ENCODE measurements around the gene TACO1. TPM values are rescaled to one million over a fixed set of nuclear protein-coding genes. Genes with fewer than 3 reads are reported as not detected.

TACO1 gene
- total RNA-seq = 18.0 and 23.0 TPM in 2 replicates

GRCh38 chr17:63600569-63601438, at the start of gene TACO1:
Gene TACO1 (plus strand): TSS chr17:63600895. CDS start chr17:63601084, 189 bp downstream.

GRCh38 chr17:63621684-63622573, 21.2 kb downstream of the TACO1 start, which contains the start of gene MAP3K3:
Gene MAP3K3 (plus strand): TSS chr17:63622417. CDS start chr17:63622760, 343 bp downstream.

Other genes with a start within 250 kb of the TACO1 start
- 11.3 and 15.7 TPM in 2 replicates for gene CYB561, start 154.6 kb upstream of the TACO1 start, total RNA-seq
- gene ACE, start 123.8 kb upstream of the TACO1 start, total RNA-seq = 4.6 and 7.6 TPM in 2 replicates
- gene KCNH6, start 77.5 kb upstream of the TACO1 start, total RNA-seq = not detected in 2 replicates
- 15.6 and 23.1 TPM in 2 replicates for gene DCAF7, start 50.4 kb upstream of the TACO1 start, total RNA-seq
- gene MAP3K3, start 21.5 kb downstream of the TACO1 start, total RNA-seq = 32.1 and 36.3 TPM in 2 replicates
- gene LIMD2, start 99.2 kb downstream of the TACO1 start, total RNA-seq = 2.5 and 2.8 TPM in 2 replicates
- gene STRADA, start 140.9 kb downstream of the TACO1 start, total RNA-seq = 18.8 and 22.4 TPM in 2 replicates
- 88.6 and 100 TPM in 2 replicates for gene CCDC47, start 172.7 kb downstream of the TACO1 start, total RNA-seq
- 75.2 and 78.4 TPM in 2 replicates for gene DDX42, start 173.3 kb downstream of the TACO1 start, total RNA-seq
- gene PSMC5, start 226.5 kb downstream of the TACO1 start, total RNA-seq = 54.9 and 99.6 TPM in 2 replicates
- gene FTSJ3, start 226.8 kb downstream of the TACO1 start, total RNA-seq = 63.1 and 73.0 TPM in 2 replicates
- 78.2 and 108 TPM in 2 replicates for gene SMARCD2, start 241.8 kb downstream of the TACO1 start, total RNA-seq

Measured in uterine smooth muscle cell (primary cell).